GM19023 (cell line): Measurements from ENCODE around the gene PSKH1.

Source experiments
- ATAC-seq: cut with Tn5 transposase; IDR thresholded peaks from one replicate; pipeline ENCODE4 v1.9.1; 2021; ENCODE audit warnings: mild to moderate bottlenecking, moderate library complexity; ENCODE audit not compliant: unreplicated experiment

PSKH1 gene

GRCh38 chr16:67939507-67940445 lies 46.7 kb downstream of the PSKH1 start:
- no peak for ATAC-seq

- ATAC-seq = no peak
Observed at GRCh38 chr16:67940446-67941089, 47.5 kb downstream of the PSKH1 start.

GRCh38 chr16:67941469-67942199 lies 48.6 kb downstream of the PSKH1 start:
- no peak for ATAC-seq

GRCh38 chr16:67942200-67942509 lies 49.1 kb downstream of the PSKH1 start:
- no peak for ATAC-seq

- ATAC-seq = no peak
Observed at GRCh38 chr16:67942510-67943255, 49.6 kb downstream of the PSKH1 start.

GRCh38 chr16:67943256-67943618 lies 50.2 kb downstream of the PSKH1 start:
- ATAC-seq = no peak

DNA sequence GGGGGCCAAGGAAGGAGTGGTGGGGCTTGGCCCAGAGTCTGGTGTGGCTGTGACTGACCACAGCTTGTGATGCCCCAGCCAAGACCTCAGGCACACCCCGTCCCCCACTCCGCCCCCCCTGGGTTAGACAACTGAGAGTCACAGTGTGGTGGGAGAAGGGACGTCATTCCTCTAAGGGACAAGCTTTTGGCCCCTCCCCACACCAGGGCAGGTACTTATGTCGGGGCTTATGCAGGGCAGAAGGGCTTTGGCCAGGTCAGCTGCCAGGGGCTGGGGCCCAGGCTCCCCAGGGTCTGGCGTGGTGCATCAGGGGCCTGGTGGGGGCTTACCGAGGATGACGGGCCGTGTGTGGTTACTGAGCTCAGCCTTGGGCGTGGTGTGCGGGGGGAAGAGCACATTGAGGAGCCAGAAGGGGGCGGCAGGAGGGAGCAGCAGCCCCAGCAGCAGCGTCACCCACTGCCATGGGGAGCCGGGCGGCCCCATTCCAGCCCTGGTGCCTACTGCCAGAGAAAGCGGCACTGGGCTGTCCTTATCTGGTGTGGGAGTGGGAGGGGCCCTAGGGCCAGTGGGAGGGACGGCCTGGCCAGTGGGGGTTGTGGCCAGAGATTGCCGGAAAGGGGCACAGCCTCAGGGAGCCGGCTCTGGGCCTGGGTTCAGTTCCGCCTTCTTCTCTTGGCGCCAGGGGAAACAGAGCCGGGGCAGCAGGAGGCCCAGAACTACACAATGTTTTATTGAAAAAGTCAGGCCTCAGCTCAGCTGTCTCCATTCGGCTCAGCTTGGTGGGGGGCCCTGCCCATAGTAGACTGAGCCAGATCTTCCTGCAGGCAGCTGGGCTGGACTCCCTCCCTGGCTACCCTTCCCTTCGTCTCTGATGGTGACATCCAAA lies 50.8 kb downstream of the PSKH1 start, which contains the start of gene LCAT:
TSS of gene LCAT (minus strand) at position 502 of the 886 bp plus-strand sequence. CDS start at position 483, 19 bp downstream.
- ATAC-seq = no peak

DNA sequence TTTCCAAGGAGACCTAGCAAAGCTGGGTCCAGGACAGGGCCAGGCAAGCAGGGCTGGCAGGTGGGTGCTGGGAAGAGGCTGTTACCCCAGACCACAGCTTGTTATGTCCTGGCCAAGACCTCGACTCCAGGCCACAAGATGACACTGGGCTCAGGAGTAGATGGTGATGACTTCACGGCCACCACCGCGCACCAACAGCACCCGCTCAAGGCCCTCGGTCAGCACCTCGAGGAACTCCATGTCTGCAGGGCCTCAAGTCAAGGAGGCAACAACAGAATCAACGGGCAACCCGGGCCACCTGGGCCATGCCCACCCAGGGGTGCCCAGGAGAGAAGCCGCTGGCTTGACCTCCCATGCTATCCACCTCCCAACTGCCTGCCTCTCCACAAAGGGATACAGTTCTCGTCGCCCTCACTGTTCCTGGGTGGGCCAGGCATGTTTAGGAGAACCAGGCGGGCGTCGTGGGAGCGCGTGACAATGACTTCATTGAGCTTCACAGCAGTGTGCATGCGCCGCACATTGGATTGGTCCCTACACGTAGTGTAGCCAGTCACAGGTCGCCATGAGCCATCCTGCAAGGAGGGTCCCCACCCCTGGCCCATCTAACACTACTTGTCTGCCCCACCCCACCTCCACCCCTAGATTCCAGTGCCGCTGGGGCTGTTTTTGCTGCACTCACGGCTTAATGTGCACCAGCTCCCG lies 51.8 kb downstream of the PSKH1 start:
- ATAC-seq = no peak

DNA sequence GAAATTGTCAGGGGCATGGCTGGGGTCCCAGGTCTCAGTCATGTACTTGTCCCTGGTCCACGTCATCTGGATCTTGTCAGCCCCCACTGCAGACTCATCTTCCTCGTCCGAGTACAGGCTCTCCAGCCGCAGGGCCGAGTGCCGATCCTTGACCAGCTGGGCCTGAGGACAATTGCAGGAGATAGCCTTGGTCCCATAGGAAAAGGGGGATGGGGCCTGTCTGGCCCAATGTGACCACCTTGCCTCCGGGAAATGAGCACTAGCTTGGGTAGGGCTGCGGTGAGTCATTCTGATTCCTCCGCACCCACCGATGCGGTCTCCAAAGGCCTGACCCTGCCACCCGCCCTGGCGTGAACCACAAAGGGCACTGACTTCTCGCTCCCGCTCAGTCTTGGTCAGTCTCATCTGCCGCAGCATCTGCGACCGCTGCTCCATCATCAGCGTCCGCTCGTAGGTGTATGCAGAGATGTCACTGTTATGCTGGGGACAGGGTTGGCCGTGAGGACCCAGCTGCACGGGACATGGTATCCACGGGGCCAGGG lies 52.4 kb downstream of the PSKH1 start:
- no peak for ATAC-seq

GRCh38 chr16:67946128-67946569 lies 53.1 kb downstream of the PSKH1 start:
- ATAC-seq = no peak

GRCh38 chr16:67946966-67947558 lies 54.0 kb downstream of the PSKH1 start:
- ATAC-seq = no peak

GRCh38 chr16:67948015-67948414 lies 55.0 kb downstream of the PSKH1 start:
- no peak for ATAC-seq

- ATAC-seq = no peak
Observed at GRCh38 chr16:67949645-67950044, 56.6 kb downstream of the PSKH1 start.

DNA sequence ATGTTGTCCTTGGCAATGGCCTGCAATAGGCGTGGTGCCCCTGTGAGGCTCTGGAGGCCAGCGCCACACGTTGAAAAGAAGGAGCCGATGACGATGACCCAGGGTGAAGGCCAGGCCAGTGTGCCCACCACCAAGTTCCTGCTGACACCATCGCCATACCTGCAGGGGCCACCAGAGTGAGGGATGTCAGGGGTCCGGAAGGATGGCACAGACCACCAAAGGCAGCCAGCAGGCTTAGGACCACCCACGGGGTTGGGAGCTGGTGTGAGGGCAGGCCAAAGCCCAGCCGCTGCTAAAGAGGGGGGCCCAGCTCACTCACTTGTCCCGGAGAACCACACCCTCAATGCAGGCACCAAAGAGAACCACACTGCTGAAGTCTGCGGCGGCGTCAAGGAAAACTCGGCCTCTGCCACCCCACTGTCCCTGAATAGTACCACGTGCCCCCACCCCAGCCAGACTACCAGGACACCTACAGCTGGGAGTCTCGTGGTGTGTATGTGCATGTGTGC lies 57.3 kb downstream of the PSKH1 start:
- no peak for ATAC-seq

GRCh38 chr16:67951485-67951884 lies 58.4 kb downstream of the PSKH1 start:
- no peak for ATAC-seq

GRCh38 chr16:67953641-67954375 lies 60.8 kb downstream of the PSKH1 start:
- ATAC-seq = no peak

- ATAC-seq = no peak
Observed at GRCh38 chr16:67954421-67955196, 61.6 kb downstream of the PSKH1 start.
